ENCODE measurements around the gene GOLGA8T. TPM values are rescaled to one million over a fixed set of nuclear protein-coding genes. Genes with fewer than 3 reads are reported as not detected.
A peak's percentile ranks its signal among the peaks of the same experiment; 100 is the strongest.
"Not testable (repeated sequence)": the region's sequence is repeated elsewhere in the genome, so short reads cannot be mapped to it uniquely, and the experiment has no call there.

Gene GOLGA8T, protein sequence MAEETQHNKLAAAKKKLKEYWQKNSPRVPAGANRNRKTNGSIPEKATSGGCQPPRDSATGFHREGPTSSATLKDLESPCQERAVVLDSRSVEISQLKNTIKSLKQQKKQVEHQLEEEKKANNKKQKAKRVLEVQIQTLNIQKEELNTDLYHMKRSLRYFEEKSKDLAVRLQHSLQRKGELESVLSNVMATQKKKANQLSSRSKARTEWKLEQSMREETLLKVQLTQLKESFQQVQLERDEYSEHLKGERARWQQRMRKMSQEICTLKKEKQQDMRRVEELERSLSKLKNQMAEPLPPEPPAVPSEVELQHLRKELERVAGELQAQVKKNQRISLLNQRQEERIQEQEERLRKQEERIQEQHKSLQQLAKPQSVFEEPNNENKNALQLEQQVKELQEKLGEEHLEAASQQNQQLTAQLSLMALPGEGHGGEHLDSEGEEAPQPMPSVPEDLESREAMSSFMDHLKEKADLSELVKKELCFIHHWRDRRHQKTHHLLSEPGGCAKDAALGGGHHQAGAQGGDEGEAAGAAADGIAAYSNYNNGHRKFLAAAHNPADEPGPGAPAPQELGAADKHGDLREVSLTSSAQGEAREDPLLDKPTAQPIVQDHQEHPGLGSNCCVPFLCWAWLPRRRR
- 0.30 TPM for total RNA-seq

DNA sequence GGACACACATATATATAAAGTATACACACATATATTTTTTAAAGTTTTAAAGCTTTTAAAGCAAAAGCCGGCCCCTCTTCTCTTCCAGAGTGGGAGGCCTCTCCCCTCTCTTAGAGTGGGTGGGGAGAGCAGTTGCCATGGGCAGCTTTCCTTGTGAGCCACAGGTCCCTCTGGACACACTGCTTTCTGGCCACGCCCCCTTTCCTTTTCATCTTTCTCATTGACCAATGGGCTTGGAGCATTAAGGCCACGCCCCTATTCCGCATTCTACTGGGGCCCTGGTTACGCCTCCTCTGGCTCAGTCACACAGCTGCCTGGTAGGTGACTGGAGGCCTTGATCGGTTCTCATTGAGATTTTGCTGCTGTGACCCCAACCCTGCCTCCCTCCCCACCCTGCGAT lies at the start of gene GOLGA8T:
GOLGA8T (plus strand) TSS at position 301 of the 400 bp plus-strand sequence; CDS start at position 399, 98 bp downstream.
- DNase-seq (ENCODE audit: low spot score); ATAC-seq: not testable (repeated sequence)

DNA sequence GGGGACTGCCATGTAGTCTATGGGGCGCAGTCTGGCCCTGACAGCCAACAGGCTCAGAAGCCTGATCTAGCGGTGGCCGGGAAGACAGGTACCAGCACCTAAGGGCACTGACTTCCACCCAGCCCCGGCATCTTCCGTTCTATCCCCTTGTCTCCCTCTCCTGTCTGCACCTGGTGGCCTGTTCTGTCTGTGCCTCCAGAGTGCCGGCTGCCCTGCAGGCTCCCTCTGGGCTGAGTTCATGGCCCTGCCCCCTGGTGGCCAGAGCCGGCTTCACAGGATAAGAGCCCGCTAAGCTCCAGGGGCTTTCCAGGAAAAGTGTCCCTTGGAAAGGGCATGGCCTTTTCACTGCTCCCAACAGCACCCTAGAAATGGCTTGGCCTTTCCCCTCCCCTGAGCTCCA lies 37.0 kb upstream of the GOLGA8T start:
- DNase-seq (ENCODE audit: low spot score): not testable (repeated sequence)
- peak; percentile 77 for ATAC-seq

DNA sequence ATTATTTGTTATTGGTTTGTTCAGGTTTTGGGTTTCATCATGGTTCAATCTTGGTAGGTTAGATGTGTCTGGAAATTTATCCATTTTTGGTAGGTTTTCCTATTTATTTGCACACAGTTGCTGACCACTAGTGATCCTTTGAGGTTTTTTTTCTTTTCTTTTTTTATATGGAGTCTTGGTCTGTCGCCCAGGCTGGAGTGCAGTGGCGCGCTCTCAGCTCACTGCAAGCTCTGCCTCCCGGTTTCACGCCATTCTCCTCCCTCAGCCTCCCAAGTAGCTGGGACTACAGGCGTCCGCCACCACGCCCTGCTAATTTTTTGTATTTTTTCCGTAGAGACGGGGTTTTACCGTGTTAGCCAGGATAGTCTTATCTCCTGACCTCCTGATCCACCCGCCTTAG lies 32.0 kb upstream of the GOLGA8T start:
- not testable (repeated sequence) for DNase-seq (ENCODE audit: low spot score); ATAC-seq

DNA sequence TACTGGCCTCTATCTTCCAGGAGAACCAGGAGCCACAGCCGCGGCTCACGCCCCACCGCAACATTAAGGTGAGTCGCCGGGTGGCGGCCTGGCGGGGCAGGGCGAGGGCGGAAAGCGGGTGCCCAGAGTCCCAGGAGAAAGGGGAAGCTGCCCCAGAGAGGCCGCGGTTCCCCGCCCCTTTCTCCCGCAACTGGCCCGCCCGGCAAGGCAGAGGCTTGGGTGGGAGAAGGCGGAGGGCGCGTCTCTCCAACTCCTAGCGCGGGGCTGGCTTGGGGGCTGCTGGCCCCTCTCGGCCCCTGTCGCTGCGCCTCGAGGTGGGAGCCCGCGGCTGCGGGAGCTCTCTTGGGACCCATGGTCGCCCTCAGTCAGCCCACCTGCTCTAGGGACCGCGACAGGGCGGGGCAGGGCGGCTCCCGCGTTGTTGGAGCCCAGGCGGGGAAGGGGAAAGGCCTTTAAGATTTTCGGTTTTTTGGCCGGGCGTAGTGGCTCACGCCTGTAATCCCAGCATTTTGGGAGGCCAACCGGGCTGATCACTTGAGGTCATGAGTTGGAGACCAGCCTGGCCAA lies 30.8 kb upstream of the GOLGA8T start:
- ATAC-seq: peak; percentile 76
- DNase-seq (ENCODE audit: low spot score): not testable (repeated sequence)

DNA sequence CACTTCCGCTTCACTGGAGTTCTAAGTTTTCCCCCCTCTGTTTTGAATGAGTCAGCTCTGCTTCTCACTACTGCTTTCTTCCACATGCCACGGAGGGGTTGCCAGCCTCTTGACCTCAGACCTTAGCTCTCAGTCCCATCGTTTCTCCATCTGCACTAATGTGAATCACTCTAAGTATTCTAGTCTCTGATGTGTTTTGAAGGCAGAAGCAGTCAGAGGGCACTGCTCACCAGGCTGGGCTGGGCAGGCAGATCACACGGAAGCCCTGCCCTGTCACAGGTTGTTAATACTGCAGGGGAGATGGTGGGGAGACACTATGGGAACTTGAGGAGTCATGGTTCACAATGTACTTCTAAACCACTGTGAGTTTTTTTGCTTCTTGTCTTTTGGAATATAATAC lies 24.3 kb upstream of the GOLGA8T start:
- not testable (repeated sequence) for ATAC-seq; DNase-seq (ENCODE audit: low spot score)

DNA sequence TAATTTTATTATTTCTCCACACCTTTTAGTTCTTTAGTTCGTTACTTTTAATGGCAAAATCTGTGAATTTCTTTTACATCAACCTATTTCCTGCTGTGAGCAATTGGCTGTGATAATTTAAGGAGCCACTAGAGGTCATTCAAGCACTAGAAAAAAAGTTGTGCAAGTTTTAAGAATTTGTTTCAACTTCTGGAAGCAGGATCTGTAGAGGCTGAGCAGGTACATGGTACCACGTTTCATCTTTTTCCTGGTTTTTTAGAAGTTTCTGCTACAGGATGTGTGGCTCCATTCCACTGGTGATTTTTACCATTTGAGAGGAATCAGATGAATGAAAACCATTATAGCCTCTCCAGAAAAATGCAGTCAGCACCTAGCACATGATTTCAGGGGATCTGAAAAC lies 4.8 kb upstream of the GOLGA8T start:
- ATAC-seq: peak; percentile 38
- DNase-seq (ENCODE audit: low spot score): not testable (repeated sequence)

DNA sequence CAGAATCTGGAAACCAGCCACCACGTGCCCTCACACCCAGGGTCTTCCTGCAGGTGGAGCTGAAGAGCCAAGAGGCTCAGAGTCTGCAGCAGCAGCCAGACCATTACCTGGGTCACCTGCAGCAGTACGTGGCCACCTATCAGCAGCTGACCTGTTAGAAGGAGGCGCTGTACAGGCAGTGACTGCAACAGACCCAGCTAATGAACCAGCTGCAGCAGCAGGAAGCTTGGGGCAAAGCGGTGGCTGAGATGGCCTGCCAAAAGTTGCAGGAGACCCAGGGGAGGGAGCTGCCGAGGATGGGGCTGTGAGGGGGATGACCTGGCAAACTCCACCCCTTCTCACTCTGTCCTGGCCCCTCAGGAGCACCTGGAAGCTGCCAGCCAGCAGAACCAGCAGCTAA lies 8.4 kb downstream of the GOLGA8T start:
- ATAC-seq; DNase-seq (ENCODE audit: low spot score): not testable (repeated sequence)

- DNase-seq (ENCODE audit: low spot score): not testable (repeated sequence)
- ATAC-seq: peak; percentile 75
These were observed 15.0 kb downstream of the GOLGA8T start for GRCh38 chr15:30149891-30150290.

DNA sequence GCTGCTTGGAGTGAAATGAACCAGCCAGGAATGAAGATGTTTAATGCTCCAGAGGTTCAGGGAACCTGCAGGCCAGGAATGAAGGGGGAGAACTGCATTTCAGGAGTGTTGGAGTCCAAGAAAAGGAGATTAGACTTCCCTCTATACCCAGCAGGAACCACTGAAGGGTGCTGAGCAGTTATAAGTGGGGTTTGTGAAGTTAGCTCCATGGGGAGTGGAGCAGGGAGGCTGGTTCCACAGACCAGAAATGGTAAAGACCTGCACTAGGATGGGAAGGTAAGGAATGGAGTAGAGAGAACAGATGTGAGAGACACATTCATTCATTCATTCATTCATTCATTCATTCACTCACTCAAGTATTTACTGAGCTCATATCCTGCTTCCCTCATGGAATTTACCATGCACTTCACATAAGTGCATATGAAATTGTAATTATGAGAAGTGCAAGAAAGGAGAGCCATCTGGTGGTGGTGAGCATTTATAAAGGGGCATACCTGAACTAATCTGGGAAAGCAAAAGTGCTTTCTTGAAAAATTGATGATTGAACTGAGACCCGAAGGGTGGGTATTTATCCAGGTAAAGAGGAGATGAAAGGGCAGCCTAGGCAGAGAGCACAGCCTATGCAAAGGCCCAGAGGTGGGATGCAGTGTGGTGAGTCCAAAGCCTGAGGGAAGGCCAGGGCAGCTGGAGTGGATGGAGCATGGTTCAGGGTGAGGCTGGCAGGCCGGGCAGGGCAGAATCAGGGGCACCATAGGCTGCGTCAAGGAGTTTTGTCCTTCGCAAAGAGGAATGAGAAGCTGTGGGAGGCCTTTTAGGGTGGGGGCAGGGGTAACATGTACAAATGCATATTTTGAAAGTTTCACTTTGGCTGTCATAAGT lies 27.9 kb downstream of the GOLGA8T start:
- ATAC-seq; DNase-seq (ENCODE audit: low spot score): not testable (repeated sequence)

DNA sequence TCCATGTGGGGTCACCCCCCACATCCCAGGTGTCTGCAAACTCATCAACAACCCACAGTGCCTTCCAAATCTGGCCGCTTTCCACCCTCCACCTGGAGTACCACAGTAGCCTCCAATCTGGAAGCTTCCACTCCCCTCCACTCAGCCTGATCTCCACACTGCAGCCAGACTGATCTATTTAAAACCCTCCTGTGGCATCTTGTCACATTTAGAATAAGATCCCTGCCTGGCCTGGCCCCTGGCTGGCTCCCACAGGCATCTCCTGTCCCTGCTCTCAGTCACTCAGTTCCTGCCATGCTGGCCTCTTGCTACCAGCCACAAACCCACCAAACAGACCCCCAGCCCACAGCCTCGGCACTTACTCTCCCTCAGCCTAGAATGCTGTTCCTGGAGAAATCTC lies 28.9 kb downstream of the GOLGA8T start:
- not testable (repeated sequence) for ATAC-seq; DNase-seq (ENCODE audit: low spot score)

DNA sequence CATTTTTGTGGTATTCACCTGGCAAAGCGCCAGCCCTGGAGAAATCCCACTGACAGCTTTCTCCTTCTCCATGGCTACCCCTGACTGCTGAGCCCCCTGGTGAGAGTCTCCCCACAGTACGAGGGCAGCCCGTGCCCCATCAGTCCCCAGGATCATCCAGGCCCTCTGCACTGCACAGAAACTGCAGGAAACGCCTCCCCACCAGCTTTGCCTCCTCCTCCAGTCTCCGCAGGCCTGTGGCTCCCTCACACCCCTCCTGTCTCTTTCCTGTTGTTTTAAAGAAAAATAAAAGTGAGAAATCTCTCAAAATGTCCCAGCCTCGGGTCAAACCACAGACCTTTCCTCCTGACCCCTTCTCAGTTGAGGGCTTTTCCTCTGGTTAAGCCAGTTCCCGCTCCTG lies 29.4 kb downstream of the GOLGA8T start:
- not testable (repeated sequence) for DNase-seq (ENCODE audit: low spot score); ATAC-seq

- peak; percentile 72 for ATAC-seq
- DNase-seq (ENCODE audit: low spot score): not testable (repeated sequence)
These were observed 32.6 kb downstream of the GOLGA8T start for GRCh38 chr15:30167403-30167802.

- DNase-seq (ENCODE audit: low spot score); ATAC-seq: not testable (repeated sequence)
These were observed 33.0 kb downstream of the GOLGA8T start for GRCh38 chr15:30167886-30168285.

GRCh38 chr15:30171452-30171851 lies 36.6 kb downstream of the GOLGA8T start:
- not testable (repeated sequence) for ATAC-seq; DNase-seq (ENCODE audit: low spot score)

DNA sequence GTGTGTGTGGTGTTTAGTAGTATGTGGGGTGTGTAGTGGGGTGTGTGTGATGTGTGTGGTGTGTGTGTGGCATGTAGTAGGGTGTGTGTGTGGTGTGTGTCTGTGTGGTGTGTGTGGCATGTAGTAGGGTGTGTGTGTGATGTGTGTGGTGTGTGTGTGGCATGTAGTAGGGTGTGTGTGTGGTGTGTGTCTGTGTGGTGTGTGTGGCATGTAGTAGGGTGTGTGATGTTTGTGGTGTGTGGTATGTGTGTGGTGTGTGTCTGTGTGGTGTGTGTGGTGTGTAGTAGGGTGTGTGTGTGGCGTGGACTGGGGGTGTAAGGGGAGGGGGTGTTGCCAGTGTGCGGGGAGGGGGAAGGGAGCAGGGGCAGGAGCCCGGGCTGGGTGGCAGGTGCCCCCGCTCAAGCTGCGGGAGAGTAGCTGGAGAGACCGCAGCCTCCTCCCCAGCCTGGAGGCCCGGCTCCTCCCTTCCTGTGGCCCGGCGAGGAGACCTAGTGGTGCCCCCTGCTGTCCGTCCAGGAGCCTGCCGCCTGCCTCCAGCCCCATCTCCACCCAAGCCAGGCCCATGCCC lies 38.3 kb downstream of the GOLGA8T start:
- not testable (repeated sequence) for DNase-seq (ENCODE audit: low spot score)
- peak; percentile 80 for ATAC-seq

DNA sequence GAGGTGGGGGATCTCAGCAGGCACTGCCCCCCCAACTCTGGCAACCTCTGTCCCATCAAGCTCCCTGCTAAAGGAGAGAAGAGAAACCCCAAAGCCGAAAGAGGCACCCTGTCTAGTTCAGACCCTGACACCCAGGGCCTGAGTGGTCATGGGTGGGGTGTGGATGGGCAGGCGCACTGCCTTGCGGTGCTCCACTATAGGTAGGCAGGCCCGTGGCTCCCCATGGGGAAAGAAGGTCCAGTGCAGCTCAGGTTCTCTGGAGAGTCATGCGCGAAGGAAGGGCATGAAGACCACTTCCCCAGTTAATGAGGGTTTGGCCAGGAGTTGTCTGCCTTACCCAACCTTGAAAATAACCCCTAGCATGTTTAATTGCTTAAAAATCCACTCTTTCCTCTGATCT lies 40.4 kb downstream of the GOLGA8T start:
- not testable (repeated sequence) for ATAC-seq; DNase-seq (ENCODE audit: low spot score)

DNA sequence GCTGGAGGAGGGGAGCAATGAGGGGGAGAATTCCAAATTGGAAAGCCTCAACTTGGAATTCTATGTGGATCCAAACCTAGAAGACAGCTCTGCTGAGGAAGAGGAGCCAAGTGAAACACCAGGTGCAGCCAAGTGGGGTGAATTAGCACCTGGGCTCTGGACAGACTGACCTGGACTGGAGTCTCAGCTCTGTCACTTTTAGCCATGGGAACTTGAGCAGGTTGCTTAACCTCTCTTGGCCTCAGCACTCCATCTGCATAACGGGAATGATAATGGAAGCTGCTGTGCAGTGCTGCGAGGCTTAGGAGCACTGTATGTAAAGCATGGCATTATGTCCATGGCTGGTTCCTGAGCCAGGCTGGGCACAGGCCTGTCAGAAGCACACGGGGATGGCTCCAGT lies 41.8 kb downstream of the GOLGA8T start:
- not testable (repeated sequence) for ATAC-seq; DNase-seq (ENCODE audit: low spot score)

- ATAC-seq; DNase-seq (ENCODE audit: low spot score): not testable (repeated sequence)
These were observed 45.0 kb downstream of the GOLGA8T start for GRCh38 chr15:30179814-30180213.

GRCh38 chr15:30185495-30185894 lies 50.6 kb downstream of the GOLGA8T start:
- DNase-seq (ENCODE audit: low spot score); ATAC-seq: not testable (repeated sequence)

DNA sequence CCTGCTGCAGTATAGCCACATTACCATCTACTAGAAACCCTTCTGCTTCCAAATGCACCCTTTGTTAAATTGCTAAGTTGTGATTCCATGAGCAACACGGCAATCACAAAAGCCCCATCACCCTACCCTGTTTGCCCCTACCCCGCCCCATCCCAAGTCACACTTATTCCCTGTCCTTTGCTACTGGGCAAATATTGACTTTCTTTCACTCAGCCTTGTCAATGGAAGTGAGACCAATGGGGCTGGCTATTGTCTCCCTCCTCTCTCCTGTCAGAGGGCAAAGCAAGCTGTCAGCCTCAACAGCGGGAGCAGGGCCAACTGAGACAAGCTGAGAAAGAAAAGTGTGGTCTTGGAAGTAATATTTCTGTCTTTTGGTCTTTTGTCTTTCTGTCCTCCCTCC lies 52.6 kb downstream of the GOLGA8T start:
- ATAC-seq; DNase-seq (ENCODE audit: low spot score): not testable (repeated sequence)
